SK-MEL-5 (cell line): Measurements from ENCODE around the gene S100A3. TPM values are rescaled to one million over a fixed set of nuclear protein-coding genes. Genes with fewer than 3 reads are reported as not detected.
A peak's percentile ranks its signal among the peaks of the same experiment; 100 is the strongest.
"Not testable (repeated sequence)": the region's sequence is repeated elsewhere in the genome, so short reads cannot be mapped to it uniquely, and the experiment has no call there.

Source experiments
- DNase-seq: peaks from one replicate; pipeline ENCODE4 v3.0.0-alpha.2; 2016; ENCODE audit warnings: low read depth, low spot score
- in situ Hi-C: cut with HindIII; loops from 2 replicates; pipeline ENCODE4 v1.10.0; 2016; ENCODE audit warnings: low sequenced_read_pairs, high pct_unique_total_duplicates, low pct_unique_long_range_greater_than_20kb
- total RNA-seq: library from RNA; depleted of rRNA; stranded (reverse); fragments of >200 nt; shearing (Covaris generic); gene quantifications from 2 replicates; pipeline ENCODE4 v1.2.3, GENCODE V29; 2014

Gene S100A3
- total RNA-seq, 1 experiment from 2014 or later, result 0.63 TPM

GRCh38 chr1:153573351-153573750, 24.3 kb upstream of the S100A3 start:
- in situ Hi-C loops, result no loop called here

GRCh38 chr1:153572569-153573015, 23.5 kb upstream of the S100A3 start:
- in situ Hi-C loops, result no loop called here
- DNase-seq, result peak; percentile 93

More at GRCh38 chr1:153573351-153573750, 24.3 kb upstream of the S100A3 start:
- DNase-seq, result no peak

GRCh38 chr1:153571706-153572105, 22.6 kb upstream of the S100A3 start:
- DNase-seq, result no peak
- in situ Hi-C loops, result no loop called here

GRCh38 chr1:153570874-153571273, 21.8 kb upstream of the S100A3 start:
- DNase-seq, result no peak
- in situ Hi-C loops, result no loop called here

- DNase-seq, result no peak
- in situ Hi-C loops, result no loop called here
Measured at GRCh38 chr1:153569465-153569864, 20.4 kb upstream of the S100A3 start.

GRCh38 chr1:153568367-153569099, 19.5 kb upstream of the S100A3 start:
- DNase-seq, result peak; percentile 91
- in situ Hi-C loops, result no loop called here

- in situ Hi-C loops, result no loop called here
- DNase-seq, result peak; percentile 77
Measured at GRCh38 chr1:153567621-153568366, 18.7 kb upstream of the S100A3 start.

- in situ Hi-C loops, result no loop called here
Measured at GRCh38 chr1:153566414-153567371, 17.6 kb upstream of the S100A3 start.

GRCh38 chr1:153565529-153566374, 16.7 kb upstream of the S100A3 start, which contains the start of gene S100A2:
TSS of gene S100A2 (minus strand) at chr1:153565844. CDS start at chr1:153563877, 1,967 bp downstream.
- in situ Hi-C loops, result no loop called here
- DNase-seq, result peak; percentile 54

More at GRCh38 chr1:153566414-153567371, 17.6 kb upstream of the S100A3 start:
- peak; percentile 97 for DNase-seq

GRCh38 chr1:153563991-153564390, 14.9 kb upstream of the S100A3 start:
- no peak for DNase-seq
- in situ Hi-C loops, result no loop called here

- no peak for DNase-seq
- in situ Hi-C loops, result no loop called here
Measured at GRCh38 chr1:153563483-153563901, 14.4 kb upstream of the S100A3 start.

GRCh38 chr1:153562021-153562420, 13.0 kb upstream of the S100A3 start:
- in situ Hi-C loops, DNase-seq: not testable (repeated sequence)

- in situ Hi-C loops, result no loop called here
- no peak for DNase-seq
Measured at GRCh38 chr1:153561466-153561985, 12.5 kb upstream of the S100A3 start.

GRCh38 chr1:153560771-153561465, 11.9 kb upstream of the S100A3 start:
- no peak for DNase-seq
- in situ Hi-C loops, result no loop called here

GRCh38 chr1:153560241-153560640, 11.2 kb upstream of the S100A3 start:
- in situ Hi-C loops, result no loop called here
- DNase-seq, result no peak

GRCh38 chr1:153557877-153558276, 8.8 kb upstream of the S100A3 start:
- in situ Hi-C loops, result no loop called here
- DNase-seq, result no peak
